VCaP (cell line): ENCODE results near the gene GALNT18.
A peak's percentile ranks its signal among the peaks of the same experiment; 100 is the strongest.

ENCODE experiments used
- H3K27ac ChIP-seq: fragments of 450-650 bp; 2 replicates; pipeline ENCODE4 v1.5.1; 2017
- CTCF ChIP-seq: fragments of 450-650 bp; conservative IDR thresholded peaks from 2 replicates; pipeline ENCODE4 v1.5.1; 2017; ENCODE audit warnings: mild to moderate bottlenecking, moderate library complexity

The GALNT18 gene

DNA sequence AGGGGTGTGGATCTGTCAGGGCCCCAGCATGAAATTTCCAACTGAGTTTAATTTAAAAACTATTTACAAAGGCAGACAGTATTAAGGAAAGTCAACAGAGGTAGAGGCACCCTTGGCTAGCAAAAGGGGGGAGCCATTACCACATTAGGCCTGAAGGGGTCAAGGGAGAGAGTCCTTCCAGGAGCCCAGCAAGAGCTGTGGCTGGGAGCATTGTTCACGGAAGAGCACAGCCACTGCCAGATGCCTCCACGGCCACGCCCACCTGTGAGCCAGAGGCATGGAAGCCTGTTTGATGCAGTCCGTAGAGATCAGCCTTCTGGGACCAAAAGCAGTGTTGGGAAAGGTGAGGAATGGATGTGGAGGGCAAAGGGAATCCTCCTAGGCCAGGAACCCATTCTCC lies 102.6 kb downstream of the GALNT18 start:
- TF ChIP-seq CTCF, result no peak

GRCh38 chr11:11514246-11514645 lies 107.6 kb downstream of the GALNT18 start:
- no peak for TF ChIP-seq CTCF
- peak overlapping the region; percentile 42 for H3K27ac ChIP-seq

More for the DNA sequence above, 102.6 kb downstream of the GALNT18 start:
- H3K27ac ChIP-seq, result no peak overlapping the region

DNA sequence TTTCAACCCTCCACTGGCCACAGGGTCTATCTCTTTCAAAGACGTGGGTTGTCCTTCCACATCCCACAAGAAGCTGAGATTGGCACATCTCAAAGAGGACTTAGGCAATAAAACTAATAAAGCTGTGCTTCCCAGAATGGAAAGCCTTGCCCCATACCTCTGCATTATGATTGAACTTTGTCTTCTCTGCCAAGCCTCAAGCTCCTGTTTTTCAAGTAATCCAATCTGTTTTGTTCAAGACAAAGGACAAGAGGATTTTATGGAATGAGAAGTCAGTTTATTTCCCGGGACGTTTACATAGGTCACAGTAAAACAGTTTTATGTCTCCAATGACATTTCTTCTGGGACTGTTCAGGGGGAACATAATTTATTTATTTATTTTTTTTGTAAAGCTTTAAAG lies 108.4 kb downstream of the GALNT18 start:
- TF ChIP-seq CTCF, result no peak
- peak overlapping the region; percentile 42 for H3K27ac ChIP-seq

- H3K27ac ChIP-seq, result peak overlapping the region; percentile 42; the same call in 1 of the 2 replicates
- TF ChIP-seq CTCF, result no peak
Observed at GRCh38 chr11:11512929-11513328, 108.9 kb downstream of the GALNT18 start.

DNA sequence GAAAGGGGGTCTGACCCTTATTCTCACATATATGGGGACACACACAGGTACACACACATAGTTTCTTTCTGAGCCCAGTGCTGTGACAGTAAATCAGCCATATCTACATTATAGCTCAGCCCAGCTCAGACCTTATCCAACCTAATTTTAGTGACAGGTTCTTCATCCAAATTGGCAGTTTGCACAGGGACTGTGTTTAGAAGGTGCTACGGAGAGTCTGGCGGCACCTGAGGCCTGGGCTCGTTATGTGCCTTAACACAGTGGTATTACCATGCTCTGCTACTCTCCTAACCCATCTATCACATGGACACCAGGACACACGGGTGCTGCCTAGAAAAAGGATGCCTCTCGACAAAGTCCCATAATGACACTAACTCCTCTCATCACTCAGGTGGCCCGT lies 109.3 kb downstream of the GALNT18 start:
- no peak for TF ChIP-seq CTCF
- 0 out of 2 replicates have a peak overlapping the region, but pooled peaks have one; percentile 42 for H3K27ac ChIP-seq

- H3K27ac ChIP-seq, result no peak overlapping the region
- TF ChIP-seq CTCF, result no peak
Observed at GRCh38 chr11:11512090-11512489, 109.7 kb downstream of the GALNT18 start.

- no peak overlapping the region for H3K27ac ChIP-seq
- TF ChIP-seq CTCF, result no peak
Observed at GRCh38 chr11:11510939-11511338, 110.9 kb downstream of the GALNT18 start.

DNA sequence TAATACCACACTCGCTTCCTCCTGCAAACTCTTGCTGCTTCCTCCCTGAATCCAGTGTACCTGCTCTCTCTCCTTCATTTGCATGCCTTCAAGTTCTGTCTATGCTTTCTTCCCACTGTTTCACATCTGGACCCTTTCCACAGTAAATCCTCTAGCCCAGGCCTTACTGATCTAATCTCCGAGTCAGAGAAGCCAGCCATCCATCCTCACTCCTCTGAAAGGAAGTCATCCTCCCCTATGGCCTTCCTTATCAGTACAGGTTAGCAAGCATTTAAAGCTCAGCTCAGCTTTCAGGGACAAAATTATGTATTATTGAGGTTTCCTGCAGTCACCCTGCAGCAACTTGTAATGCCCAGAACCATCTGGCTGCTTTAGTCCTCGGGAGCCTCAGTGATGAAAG lies 116.1 kb downstream of the GALNT18 start:
- no peak overlapping the region for H3K27ac ChIP-seq
- no peak for TF ChIP-seq CTCF
